Natural killer cell (primary cell): ENCODE results near the gene POPDC3. TPM values are rescaled to one million over a fixed set of nuclear protein-coding genes. Genes with fewer than 3 reads are reported as not detected.

Source experiments
- ATAC-seq, 3 donors: fragments of 150-1000 bp in 2 of 3; fragments of 200-7000 bp in 1 of 3; cut with Tn5 transposase; 1 replicate in 1 of 3; 2 replicates in 2 of 3; pipeline ENCODE4 v1.10.0; 2021; ENCODE audit warnings: mild to moderate bottlenecking in 2 of 3, moderate library complexity in 2 of 3
- DNase-seq, 2 donors: peaks; one replicate each; pipeline versions ENCODE4 v3.0.0 to v3.0.0-alpha.2; 2013 to 2021; ENCODE audit warnings: mixed read lengths in 1 of 2
- H3K27ac ChIP-seq: one replicate; pipeline ENCODE4 v1.5.1; 2013; ENCODE audit warnings: mild to moderate bottlenecking, low read length
- H3K27me3 ChIP-seq: one replicate; pipeline ENCODE4 v1.6.1; 2013; ENCODE audit warnings: low read length; ENCODE audit not compliant: control insufficient read depth, insufficient read depth
- H3K36me3 ChIP-seq: one replicate; pipeline ENCODE4 v1.6.1; 2013; ENCODE audit warnings: low read length; ENCODE audit not compliant: control insufficient read depth, insufficient read depth
- H3K4me1 ChIP-seq: one replicate; pipeline ENCODE4 v1.6.1; 2013; ENCODE audit warnings: low read length; ENCODE audit not compliant: control insufficient read depth, insufficient read depth
- H3K4me3 ChIP-seq: one replicate; pipeline ENCODE4 v1.5.1; 2013; ENCODE audit warnings: low read length
- H3K9me3 ChIP-seq: one replicate; pipeline ENCODE4 v1.6.1; 2013; ENCODE audit warnings: low read length; ENCODE audit not compliant: control insufficient read depth, insufficient read depth
- H3K27ac Mint-ChIP-seq, 2 donors: one replicate each; pipeline ENCODE4 v1.8.0; 2022; ENCODE audit warnings: mild to moderate bottlenecking in 2 of 2, mixed read lengths in 2 of 2, moderate library complexity in 1 of 2
- H3K27me3 Mint-ChIP-seq, 2 donors: one replicate each; pipeline ENCODE4 v1.8.0; 2022; ENCODE audit warnings: low read depth in 2 of 2, mixed read lengths in 2 of 2
- H3K36me3 Mint-ChIP-seq: one replicate; pipeline ENCODE4 v1.8.0; 2022; ENCODE audit warnings: mixed read lengths
- H3K4me1 Mint-ChIP-seq, 2 donors: one replicate each; pipeline ENCODE4 v1.8.0; 2022; ENCODE audit warnings: mixed read lengths in 2 of 2
- H3K4me3 Mint-ChIP-seq: one replicate; pipeline ENCODE4 v1.8.0; 2022; ENCODE audit warnings: mild to moderate bottlenecking, moderate library complexity, mixed read lengths
- H3K9me3 Mint-ChIP-seq, 2 donors: one replicate each; pipeline ENCODE4 v1.8.0; 2022; ENCODE audit warnings: mixed read lengths in 2 of 2
- CTCF ChIP-seq: fragments of 200-600 bp; IDR thresholded peaks from one replicate; pipeline ENCODE4 v1.8.0; 2022; ENCODE audit warnings: antibody characterized with exemption
- WGBS: methylation state at CpG from one replicate; pipeline ENCODE4 v1.1.7; 2013; ENCODE audit warnings: missing lambda C conversion rate; ENCODE audit not compliant: insufficient coverage; 5-methylcytosine and 5-hydroxymethylcytosine counted together
- intact Hi-C: fragments of 100-400 bp; cut with micrococcal nuclease; formaldehyde crosslinking; loops from one replicate; pipeline ENCODE4 v1.14.2; 2022
- total RNA-seq, 4 donors: library from RNA; stranded (reverse); fragments of 120-200 nt in 1 of 4; gene quantifications; one replicate each; pipeline versions ENCODE4 v1.2.3 to v1.2.4, GENCODE V29; 2013 to 2022

The POPDC3 gene
- total RNA-seq, 3 donors from 2014 or later (not counting 1 experiment from before 2014, with no cell fraction given) = not detected

DNA sequence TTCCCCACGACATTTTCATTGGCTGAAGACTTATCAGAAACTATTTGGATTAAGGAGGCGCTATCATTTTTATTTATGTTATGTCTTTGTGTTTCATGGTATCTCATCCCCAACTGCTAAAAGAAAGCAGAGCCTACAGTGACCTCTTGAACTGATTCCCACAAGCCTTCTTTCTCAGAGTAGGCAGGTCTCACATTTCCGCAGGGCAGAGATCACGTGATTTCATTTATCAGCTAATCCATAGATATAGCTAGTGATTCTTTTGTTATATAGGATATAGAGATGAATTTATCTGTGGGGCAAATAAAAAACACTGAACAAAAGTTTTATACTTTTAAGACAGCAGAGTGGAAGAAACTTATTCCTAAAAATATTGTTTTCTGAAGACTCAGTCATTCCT, 25.0 kb upstream of the POPDC3 start:
- ATAC-seq = no peak
- Histone ChIP-seq H3K27me3 (no peaks in the 10 kb centered on the region), H3K36me3 (no peaks in the 10 kb centered on the region), H3K4me1 (no peaks in the 10 kb centered on the region), H3K4me3 (no peak overlapping the region), H3K27ac (no peak overlapping the region), H3K9me3 (no peaks in the 10 kb centered on the region)
- Mint-ChIP-seq H3K27me3 (peaks cover 11 to 28% of the 10 kb centered on the region in 2 donors), H3K27ac (no peak overlapping the region), H3K4me3 (no peak overlapping the region), H3K36me3 (no peaks in the 10 kb centered on the region), H3K9me3 (no peaks in the 10 kb centered on the region), H3K4me1 (no peaks in the 10 kb centered on the region)
- DNase-seq = no peak
- TF ChIP-seq CTCF = no peak
- 100% methylated on average over 1 of the region's 4 CpGs for WGBS
- intact Hi-C loops = no loop called here

DNA sequence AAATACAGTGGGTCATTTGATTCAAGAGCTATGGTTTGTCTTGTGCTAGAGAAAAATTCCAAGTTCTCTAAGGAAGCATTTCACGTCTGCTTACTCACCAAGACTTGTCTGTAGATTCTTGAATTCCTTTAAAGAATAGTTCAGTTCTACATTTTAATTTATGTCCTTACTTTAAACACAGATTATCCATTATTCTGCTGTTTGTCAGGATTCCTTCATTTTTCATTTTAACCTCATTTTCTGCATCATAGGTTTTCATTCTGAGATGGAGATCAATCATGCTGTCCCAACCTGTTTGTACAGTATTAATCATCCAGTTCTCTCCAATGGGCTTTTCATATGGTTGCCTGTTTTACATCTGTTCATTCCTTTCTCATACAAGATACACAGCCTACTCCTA, 24.5 kb upstream of the POPDC3 start:
- H3K4me3 Mint-ChIP-seq = no peak overlapping the region
- intact Hi-C loops = no loop called here

GRCh38 chr6:105202486-105202885, 22.7 kb upstream of the POPDC3 start:
- no peaks in the 10 kb centered on the region for H3K36me3 Mint-ChIP-seq
- no peak overlapping the region for H3K27ac Mint-ChIP-seq
- no peak overlapping the region for H3K27ac ChIP-seq
- no peaks in the 10 kb centered on the region for H3K36me3 ChIP-seq
- no peaks in the 10 kb centered on the region for H3K4me1 Mint-ChIP-seq
- no peak for ATAC-seq
- no peak overlapping the region for H3K4me3 Mint-ChIP-seq
- H3K4me3 ChIP-seq = no peak overlapping the region
- TF ChIP-seq CTCF = no peak
- H3K4me1 ChIP-seq = no peaks in the 10 kb centered on the region
- H3K27me3 ChIP-seq = no peaks in the 10 kb centered on the region
- intact Hi-C loops = no loop called here
- no peak for DNase-seq
- WGBS = 85% methylated on average over 2 of the region's 4 CpGs
- H3K9me3 Mint-ChIP-seq = no peaks in the 10 kb centered on the region
- H3K9me3 ChIP-seq = no peaks in the 10 kb centered on the region
- peaks cover 8 to 21% of the 10 kb centered on the region in 2 donors for H3K27me3 Mint-ChIP-seq

More for the DNA sequence above, 24.5 kb upstream of the POPDC3 start:
- Histone ChIP-seq H3K27ac (no peak overlapping the region), H3K4me3 (no peak overlapping the region), H3K27me3 (no peaks in the 10 kb centered on the region), H3K4me1 (no peaks in the 10 kb centered on the region), H3K9me3 (no peaks in the 10 kb centered on the region), H3K36me3 (no peaks in the 10 kb centered on the region)
- Mint-ChIP-seq H3K27ac (no peak overlapping the region), H3K36me3 (no peaks in the 10 kb centered on the region), H3K9me3 (no peaks in the 10 kb centered on the region), H3K27me3 (peaks cover 11 to 27% of the 10 kb centered on the region in 2 donors), H3K4me1 (no peaks in the 10 kb centered on the region)
- TF ChIP-seq CTCF = no peak
- 75% methylated on average over 1 of the region's 1 CpG for WGBS
- no peak for ATAC-seq
- DNase-seq = no peak

- ATAC-seq = no peak
- no peak overlapping the region for H3K27ac Mint-ChIP-seq
- TF ChIP-seq CTCF = no peak
- Histone ChIP-seq H3K27me3 (no peaks in the 10 kb centered on the region), H3K4me3 (no peak overlapping the region), H3K36me3 (no peaks in the 10 kb centered on the region), H3K4me1 (no peaks in the 10 kb centered on the region), H3K27ac (no peak overlapping the region), H3K9me3 (no peaks in the 10 kb centered on the region)
- no peak overlapping the region for H3K4me3 Mint-ChIP-seq
- H3K4me1 Mint-ChIP-seq = no peaks in the 10 kb centered on the region
- DNase-seq = no peak
- H3K9me3 Mint-ChIP-seq = no peaks in the 10 kb centered on the region
- peaks cover 2 to 23% of the 10 kb centered on the region in 2 donors for H3K27me3 Mint-ChIP-seq
- no peaks in the 10 kb centered on the region for H3K36me3 Mint-ChIP-seq
- 84% methylated on average over 6 of the region's 6 CpGs for WGBS
- intact Hi-C loops = no loop called here
Measured at GRCh38 chr6:105200133-105200730, 20.4 kb upstream of the POPDC3 start.
